Skeletal muscle tissue (tissue), 4 donors: ENCODE measurements around the gene TTC34. TPM values are rescaled to one million over a fixed set of nuclear protein-coding genes. Genes with fewer than 3 reads are reported as not detected.

Experiments
- H3K27ac ChIP-seq: one replicate; pipeline ENCODE4 v1.7.0; 2013; ENCODE audit warnings: mild to moderate bottlenecking, low read depth, low read length, inconsistent platforms
- H3K27me3 ChIP-seq, 3 donors: one replicate each; pipeline ENCODE4 v1.7.0; 2013; ENCODE audit warnings: low read length in 3 of 3; ENCODE audit not compliant: control insufficient read depth in 3 of 3, insufficient read depth in 3 of 3
- H3K36me3 ChIP-seq, 3 donors: one replicate each; pipeline ENCODE4 v1.7.0; 2013; ENCODE audit warnings: low read length in 3 of 3; ENCODE audit not compliant: control insufficient read depth in 3 of 3, insufficient read depth in 3 of 3
- H3K4me1 ChIP-seq, 3 donors: one replicate each; pipeline ENCODE4 v1.7.0; 2013; ENCODE audit warnings: low read length in 3 of 3, mild to moderate bottlenecking in 3 of 3; ENCODE audit not compliant: control insufficient read depth in 3 of 3, insufficient read depth in 3 of 3
- H3K4me3 ChIP-seq, 3 donors: one replicate each; pipeline ENCODE4 v1.7.0; 2013; ENCODE audit warnings: low read length in 3 of 3
- H3K9ac ChIP-seq, 3 donors: one replicate each; pipeline ENCODE4 v1.7.0; 2013; ENCODE audit warnings: low read length in 3 of 3, mild to moderate bottlenecking in 3 of 3, moderate library complexity in 2 of 3, low read depth in 1 of 3
- H3K9me3 ChIP-seq, 3 donors: one replicate each; pipeline ENCODE4 v1.7.0; 2013; ENCODE audit warnings: low read length in 3 of 3; ENCODE audit not compliant: control insufficient read depth in 3 of 3
- total RNA-seq: library from RNA; depleted of rRNA; stranded (reverse); fragments of >200 nt; gene quantifications from one replicate; pipeline ENCODE4 v1.2.3, GENCODE V29; 2014
- donor health status: Osteomylitis.

The TTC34 gene
- total RNA-seq, 1 donor from 2014 or later = under 0.01 TPM

DNA sequence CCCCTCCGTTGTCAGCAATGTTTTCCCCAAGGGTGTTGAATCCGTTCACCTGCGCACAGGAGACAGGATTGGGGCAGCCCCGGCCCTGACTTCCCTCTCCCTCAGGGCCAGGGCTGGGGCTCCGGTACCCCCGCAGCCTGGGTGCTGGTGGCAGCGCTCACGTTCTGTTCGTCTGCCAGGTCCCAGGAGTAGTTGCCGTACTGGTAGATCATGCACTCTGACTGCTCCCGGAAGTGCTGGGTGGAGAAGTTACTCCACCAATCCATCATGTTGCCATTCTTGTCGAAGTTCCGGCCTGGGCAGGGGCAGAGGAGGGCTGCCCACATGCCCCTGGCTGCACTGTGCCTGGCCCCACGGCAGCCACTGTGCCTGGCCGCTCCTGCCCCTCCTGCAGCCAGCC lies 208.8 kb downstream of the TTC34 start:
- Histone ChIP-seq H3K9ac (no peak overlapping the region), H3K27me3 (peaks cover 22 to 30% (median 25%) of the 10 kb centered on the region in 3 donors), H3K9me3 (no peaks in the 10 kb centered on the region), H3K4me1 (peaks cover 0 to 14% (median 11%) of the 10 kb centered on the region in 3 donors), H3K36me3 (no peaks in the 10 kb centered on the region), H3K4me3 (no peak overlapping the region), H3K27ac (no peak overlapping the region)

DNA sequence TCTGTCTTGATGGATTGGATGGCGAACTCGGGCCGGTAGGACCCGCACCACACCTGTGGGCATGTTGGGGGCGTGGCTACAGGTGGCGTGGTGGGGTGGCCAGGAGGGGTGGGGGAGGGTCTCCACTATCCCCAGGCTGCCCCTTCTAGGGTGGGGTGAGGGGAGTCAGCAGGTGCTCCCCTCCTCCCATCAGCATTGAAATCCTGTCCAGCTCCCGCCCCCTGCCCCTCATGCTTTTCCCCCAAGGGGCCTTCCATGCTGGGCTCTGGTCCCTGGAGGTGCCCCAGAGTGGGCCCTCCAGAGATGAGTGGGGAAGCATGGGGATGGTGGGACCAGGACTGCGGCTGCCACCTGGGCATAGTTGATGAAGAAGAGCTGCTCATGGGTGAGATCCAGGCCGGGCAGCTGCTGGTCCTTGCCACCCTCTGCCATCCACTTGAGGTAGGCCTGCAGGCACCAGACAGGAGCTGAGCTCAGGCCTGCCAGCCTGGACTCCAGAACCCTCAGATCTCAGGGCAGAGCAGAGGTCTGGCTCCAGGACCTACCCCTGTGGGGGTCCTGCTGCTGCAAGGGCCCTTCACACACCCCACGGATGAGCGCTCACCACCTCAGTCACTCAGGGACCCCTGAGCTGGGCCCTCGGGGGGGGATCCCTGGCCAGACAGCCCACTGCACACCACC lies 209.8 kb downstream of the TTC34 start:
- no peaks in the 10 kb centered on the region for H3K36me3 ChIP-seq
- no peaks in the 10 kb centered on the region for H3K9me3 ChIP-seq
- H3K27me3 ChIP-seq = peaks cover 22 to 30% (median 25%) of the 10 kb centered on the region in 3 donors
- no peak overlapping the region for H3K27ac ChIP-seq
- H3K9ac ChIP-seq = no peak overlapping the region
- H3K4me3 ChIP-seq = no peak overlapping the region
- peaks cover 4 to 22% (median 15%) of the 10 kb centered on the region in 3 donors for H3K4me1 ChIP-seq

DNA sequence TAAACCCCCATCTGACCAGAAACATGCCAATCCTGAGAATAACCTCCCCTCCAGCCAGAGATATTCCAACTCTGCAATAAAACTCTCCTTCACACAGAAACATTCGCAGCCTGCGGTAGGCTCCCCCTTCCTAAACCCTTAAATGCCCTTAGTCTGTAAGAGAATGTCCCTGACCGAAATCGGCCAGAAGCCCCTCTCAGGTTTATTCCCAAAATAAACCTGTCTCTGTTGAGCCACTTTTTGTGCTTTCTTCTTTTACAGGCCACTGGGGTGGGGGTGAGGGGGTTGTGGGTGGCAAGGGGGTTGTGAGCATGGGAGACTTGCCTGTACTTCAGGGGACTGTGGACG lies 210.3 kb downstream of the TTC34 start:
- H3K27ac ChIP-seq = no peak overlapping the region
- no peak overlapping the region for H3K9ac ChIP-seq
- no peak overlapping the region for H3K4me3 ChIP-seq
- H3K4me1 ChIP-seq = peaks cover 4 to 22% (median 15%) of the 10 kb centered on the region in 3 donors
- H3K27me3 ChIP-seq = peaks cover 22 to 30% (median 25%) of the 10 kb centered on the region in 3 donors
- H3K36me3 ChIP-seq = no peaks in the 10 kb centered on the region
- no peaks in the 10 kb centered on the region for H3K9me3 ChIP-seq

DNA sequence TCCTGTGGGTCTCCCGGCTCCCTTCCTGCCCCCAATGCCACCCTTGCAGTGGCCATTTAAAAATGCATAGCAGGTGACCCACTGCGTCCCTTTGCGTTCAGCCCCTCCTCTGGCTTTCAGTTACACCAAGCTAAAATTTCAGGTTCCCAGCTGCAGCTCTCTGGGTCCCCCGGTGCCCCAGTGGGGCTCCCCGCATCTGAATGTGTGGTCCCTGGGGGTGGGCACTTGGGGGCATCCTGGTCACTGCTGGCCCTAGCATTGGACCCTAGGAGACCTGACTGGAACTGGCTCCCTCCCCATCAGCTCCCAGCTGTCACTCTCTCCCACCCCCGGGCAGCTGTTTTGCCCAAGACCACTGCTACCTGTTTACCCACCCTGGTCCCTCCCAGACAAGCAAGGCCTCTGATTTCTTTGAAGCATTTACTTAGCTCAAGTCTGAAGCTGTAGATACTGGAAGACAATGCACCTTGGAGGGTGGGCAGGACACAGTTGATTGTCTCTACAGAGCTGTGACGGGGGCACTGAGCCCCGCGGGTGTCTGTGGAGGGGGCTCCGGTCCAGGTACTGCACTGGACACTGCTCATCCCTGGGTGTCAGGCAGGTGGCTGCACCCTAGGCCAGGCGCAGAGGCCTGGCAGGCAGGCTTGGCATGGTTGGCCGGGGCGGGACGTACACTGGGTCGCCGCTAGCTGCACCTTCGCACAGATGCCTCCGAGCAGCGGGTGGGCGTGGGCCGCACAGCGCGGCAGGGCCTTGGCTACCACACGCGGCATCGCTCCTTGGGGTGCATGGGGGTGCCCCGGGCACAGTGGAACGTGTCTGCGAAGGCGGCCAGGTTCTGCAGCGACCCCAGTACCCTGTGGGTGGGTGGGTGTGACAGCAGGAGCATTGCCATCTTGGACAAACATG lies 211.0 kb downstream of the TTC34 start:
- Histone ChIP-seq H3K4me1 (peaks cover 5 to 25% (median 19%) of the 10 kb centered on the region in 3 donors), H3K36me3 (no peaks in the 10 kb centered on the region), H3K9ac (no peak overlapping the region), H3K4me3 (no peak overlapping the region), H3K27me3 (peaks cover 22 to 30% (median 25%) of the 10 kb centered on the region in 3 donors), H3K9me3 (no peaks in the 10 kb centered on the region), H3K27ac (no peak overlapping the region)

DNA sequence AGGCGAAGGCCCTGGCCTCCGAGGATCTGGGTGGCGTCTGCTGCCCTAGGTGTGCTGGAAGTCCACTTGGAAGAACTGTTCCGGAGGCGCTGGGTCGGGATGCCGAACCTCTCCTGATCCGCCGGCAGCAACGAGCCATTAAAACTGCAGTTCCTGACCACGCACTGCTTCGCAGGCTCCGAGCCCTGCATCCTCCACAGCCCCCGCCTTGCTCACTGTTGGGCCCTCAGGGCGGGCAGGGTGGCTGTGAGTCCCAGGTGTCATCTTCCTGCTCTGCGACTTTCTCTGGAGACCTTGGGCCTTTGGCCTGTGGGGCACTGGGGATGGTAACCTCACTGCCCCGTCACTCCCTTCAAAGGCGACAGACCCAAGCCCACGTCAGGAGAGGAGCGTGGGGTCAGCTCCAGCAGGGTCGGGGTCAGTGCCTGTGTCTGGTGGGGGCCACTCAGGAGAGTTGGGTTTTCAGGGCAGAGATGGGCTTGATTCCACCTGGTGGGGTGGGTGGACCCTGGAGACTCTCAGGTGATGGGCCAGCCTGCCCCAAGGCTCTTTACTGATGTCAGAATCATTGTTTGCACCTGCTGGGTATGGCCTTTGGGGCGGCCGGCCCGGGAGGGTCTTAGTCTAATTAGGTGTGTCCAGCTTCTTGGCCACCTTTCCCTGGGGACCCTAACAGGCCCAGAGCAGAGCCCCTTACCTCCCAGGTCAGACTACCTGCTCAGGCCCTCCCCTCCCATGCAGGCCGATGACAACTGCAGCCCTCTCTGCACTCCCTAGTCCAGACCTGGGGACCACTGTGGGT lies 211.9 kb downstream of the TTC34 start:
- no peaks in the 10 kb centered on the region for H3K36me3 ChIP-seq
- no peaks in the 10 kb centered on the region for H3K9me3 ChIP-seq
- peaks cover 16 to 24% (median 20%) of the 10 kb centered on the region in 3 donors for H3K27me3 ChIP-seq
- no peak overlapping the region for H3K4me3 ChIP-seq
- H3K27ac ChIP-seq = no peak overlapping the region
- H3K4me1 ChIP-seq = peaks cover 8 to 32% (median 27%) of the 10 kb centered on the region in 3 donors
- no peak overlapping the region for H3K9ac ChIP-seq

DNA sequence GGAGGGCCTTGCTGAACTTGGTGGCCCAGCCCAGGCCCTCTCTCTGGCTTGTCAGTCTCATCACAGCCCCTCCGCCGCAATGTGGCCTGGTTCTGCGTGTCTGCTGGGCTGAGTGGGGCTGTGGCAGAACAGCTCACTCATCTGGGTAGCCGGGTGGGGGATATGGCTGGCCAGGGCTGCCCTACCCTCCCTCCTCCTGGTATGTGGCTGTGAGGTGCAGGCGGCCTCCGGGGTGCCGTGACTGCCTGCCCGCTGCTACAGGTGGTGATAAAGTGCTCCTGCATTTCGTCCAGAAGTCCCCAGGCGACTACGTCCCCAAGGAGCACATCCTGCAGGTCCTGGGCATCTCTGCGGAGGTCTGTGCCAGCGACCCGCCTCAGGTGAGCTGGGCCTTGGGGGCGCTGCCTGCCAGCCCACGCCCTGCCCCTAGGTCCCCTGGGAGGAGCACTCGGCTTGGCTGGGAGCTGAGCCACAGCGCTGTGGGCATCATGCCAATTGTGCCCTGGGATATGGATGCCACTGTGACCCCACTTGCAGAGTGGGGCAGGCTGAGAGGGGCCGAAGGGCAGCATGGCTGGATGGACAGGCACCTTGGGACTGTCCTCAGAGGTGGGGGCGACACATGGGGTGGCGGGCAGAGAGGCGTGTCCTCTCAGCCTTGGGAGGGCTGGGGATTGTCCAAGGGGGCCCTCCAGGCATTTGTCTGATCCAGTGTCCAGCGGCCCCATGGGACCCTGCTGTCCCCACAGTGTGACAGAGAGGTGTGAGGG lies 212.6 kb downstream of the TTC34 start:
- H3K9me3 ChIP-seq = no peaks in the 10 kb centered on the region
- no peaks in the 10 kb centered on the region for H3K36me3 ChIP-seq
- H3K27ac ChIP-seq = no peak overlapping the region
- no peak overlapping the region for H3K9ac ChIP-seq
- H3K4me1 ChIP-seq = peaks cover 10 to 34% (median 23%) of the 10 kb centered on the region in 3 donors
- peaks cover 9 to 17% (median 14%) of the 10 kb centered on the region in 3 donors for H3K27me3 ChIP-seq
- H3K4me3 ChIP-seq = no peak overlapping the region

DNA sequence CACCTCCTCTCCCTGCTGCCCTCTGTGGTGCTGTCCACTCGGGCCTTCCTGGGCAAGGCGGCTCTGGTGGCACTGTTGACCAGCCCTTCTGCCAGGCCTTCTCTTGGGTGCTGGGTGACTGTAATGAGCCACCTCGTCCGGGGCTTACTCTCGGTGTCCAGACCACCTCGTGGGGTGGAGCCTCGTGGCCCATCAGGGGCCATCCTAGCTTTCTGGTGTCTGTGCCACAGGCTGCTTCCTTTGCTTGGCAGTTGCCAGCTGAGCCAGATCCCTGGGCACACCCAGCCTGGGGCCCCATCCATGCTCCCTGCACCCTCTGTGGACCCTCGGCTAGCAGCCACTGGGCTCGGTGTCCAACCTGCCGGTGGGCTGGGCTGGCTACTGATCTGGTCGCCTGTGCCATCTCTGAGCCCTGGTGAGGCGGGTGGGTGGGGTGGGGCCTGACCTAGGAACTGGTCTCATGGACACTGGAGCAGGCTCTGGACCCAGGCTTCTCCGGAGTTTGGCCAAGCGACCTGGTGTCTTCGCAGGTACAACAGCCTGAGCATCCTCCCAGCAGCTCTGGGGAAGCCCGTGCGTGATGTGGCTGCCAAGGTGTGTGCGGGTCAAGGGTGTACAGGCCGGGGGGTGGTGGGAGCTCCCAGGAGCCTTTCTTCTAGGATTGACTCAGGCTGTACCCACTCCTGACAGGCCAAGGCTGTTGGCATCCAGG lies 213.5 kb downstream of the TTC34 start:
- Histone ChIP-seq H3K27me3 (peaks cover 2 to 9% (median 5%) of the 10 kb centered on the region in 3 donors), H3K27ac (no peak overlapping the region), H3K9me3 (no peaks in the 10 kb centered on the region), H3K9ac (no peak overlapping the region), H3K36me3 (no peaks in the 10 kb centered on the region), H3K4me1 (peaks cover 12 to 32% (median 16%) of the 10 kb centered on the region in 3 donors), H3K4me3 (no peak overlapping the region)

DNA sequence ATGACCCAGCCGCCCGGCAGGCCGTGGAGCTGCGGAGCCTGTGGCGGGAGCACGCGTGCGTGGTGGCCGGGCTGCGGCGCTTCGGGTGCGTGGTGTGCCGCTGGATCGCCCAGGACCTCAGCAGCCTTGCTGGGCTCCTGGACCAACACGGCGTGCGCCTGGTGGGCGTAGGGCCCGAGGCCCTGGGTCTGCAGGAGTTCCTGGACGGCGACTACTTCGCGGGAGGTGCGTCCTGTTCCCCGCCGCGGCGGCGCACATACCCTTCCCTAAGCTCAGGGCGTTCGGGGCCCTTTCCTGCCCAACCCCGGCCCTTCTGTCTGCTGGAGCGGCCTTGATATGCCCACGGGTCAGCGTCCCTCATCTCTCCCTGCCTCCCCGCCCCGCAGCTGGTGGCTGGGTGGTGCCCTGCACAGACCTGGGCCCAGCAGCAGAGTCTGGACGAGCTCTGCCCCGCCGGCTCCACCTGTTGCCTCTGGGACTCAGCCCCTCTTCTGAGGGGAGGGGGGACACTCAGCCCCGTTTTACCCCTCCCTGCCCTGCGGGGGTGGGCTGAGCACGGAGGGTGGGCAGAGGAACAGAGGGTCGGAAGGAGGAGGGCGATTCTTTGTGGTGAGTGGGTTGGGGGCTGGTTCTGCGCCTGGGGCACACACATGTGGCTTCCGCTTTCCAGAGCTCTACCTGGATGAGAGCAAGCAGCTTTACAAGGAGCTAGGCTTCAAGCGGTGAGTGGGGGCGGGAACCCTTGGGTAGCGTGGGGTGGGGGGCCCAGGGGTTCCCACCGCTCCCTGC lies 214.2 kb downstream of the TTC34 start:
- Histone ChIP-seq H3K4me3 (peak overlapping the region; percentile 54 to 69 (median 62)), H3K36me3 (no peaks in the 10 kb centered on the region), H3K9ac (peak overlapping the region in 2 of 3 donors; percentile 34 to 71), H3K4me1 (peaks cover 12 to 32% (median 16%) of the 10 kb centered on the region in 3 donors), H3K27me3 (peaks cover 4 to 5% (median 4%) of the 10 kb centered on the region in 3 donors), H3K9me3 (no peaks in the 10 kb centered on the region), H3K27ac (no peak overlapping the region)
